NCI-H2107 treated with DMSO at 0.1 percent for 48 hours (cell line): ENCODE results near the gene TMEM170B.

Experiments
- DNase-seq: peaks from one replicate; lab custom pipeline; 2025; ENCODE audit not compliant: unreplicated experiment; lab: John Stamatoyannopoulos, UW

TMEM170B gene

GRCh38 chr6:11584244-11584643 is 46.7 kb downstream of the TMEM170B start:
- DNase-seq: no peak

- peak; percentile 46 for DNase-seq
Observed at GRCh38 chr6:11585426-11586016, 48.0 kb downstream of the TMEM170B start.

DNA sequence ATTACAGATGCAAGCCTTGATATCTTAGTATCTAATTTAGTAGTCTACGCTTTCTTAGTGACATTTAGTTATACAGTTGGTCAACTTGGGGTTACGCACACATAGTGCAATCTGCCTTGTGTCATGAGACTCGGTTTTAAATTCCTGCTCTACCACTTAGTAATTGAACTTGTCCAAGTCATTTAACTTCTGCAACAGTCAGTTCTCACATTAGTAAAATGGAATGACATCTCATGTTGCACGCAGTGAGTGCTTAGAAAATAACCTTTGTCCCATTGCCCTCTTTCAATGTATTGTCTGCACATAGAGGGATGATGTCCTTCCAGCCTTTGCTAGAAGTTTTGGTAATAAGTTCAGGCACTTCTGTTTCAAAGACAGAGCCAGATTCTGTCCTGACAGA is 48.6 kb downstream of the TMEM170B start:
- DNase-seq: no peak

- DNase-seq: no peak
Observed at GRCh38 chr6:11586536-11586935, 49.0 kb downstream of the TMEM170B start.

DNA sequence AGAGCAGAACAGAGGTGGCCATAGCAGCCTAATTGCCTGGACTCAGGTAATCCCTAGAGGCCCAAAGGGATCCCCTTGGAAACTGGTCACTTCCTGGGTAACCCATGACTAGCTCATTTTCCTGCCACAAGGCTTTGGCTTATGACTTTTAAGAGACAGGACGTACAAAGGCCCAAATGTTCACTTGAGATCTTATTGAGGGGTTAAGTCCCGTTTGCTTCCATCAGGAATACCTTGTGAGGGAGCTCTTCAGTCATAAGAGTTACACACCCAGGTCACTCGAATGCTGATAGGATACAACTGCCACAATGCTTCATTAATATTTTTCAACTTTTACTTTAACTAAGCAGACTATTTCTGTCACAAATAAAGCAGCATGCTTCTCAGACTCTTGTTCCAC is 51.7 kb downstream of the TMEM170B start:
- DNase-seq: no peak

DNA sequence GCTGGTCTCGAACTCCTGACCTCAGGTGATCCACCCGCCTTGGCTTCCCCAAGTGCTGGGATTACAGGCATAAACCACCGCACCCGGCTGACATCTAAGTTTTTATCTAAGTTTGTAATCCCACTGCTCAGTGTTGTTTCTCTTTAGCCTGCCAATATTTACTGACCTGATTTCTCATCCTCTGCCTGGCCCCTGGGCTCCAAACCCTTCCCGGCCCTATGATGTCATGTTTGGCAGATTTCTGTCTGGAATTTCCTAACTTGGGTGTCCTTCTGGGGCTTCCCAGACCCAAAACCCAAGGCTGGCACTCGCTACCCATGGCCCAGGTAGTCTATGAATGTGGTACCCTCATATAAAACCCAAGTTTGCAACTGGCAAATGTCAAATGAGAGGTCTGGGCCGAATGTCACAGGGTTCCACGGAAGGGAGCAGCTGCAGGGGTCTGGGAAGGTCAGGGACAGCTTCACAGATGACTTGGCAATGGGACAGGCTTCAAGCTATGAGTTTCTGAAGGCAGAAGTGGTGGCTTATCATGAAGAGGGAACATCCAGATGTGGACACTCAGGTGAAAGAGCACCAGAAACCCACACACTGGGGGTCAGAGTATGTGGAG is 54.9 kb downstream of the TMEM170B start:
- no peak for DNase-seq

DNA sequence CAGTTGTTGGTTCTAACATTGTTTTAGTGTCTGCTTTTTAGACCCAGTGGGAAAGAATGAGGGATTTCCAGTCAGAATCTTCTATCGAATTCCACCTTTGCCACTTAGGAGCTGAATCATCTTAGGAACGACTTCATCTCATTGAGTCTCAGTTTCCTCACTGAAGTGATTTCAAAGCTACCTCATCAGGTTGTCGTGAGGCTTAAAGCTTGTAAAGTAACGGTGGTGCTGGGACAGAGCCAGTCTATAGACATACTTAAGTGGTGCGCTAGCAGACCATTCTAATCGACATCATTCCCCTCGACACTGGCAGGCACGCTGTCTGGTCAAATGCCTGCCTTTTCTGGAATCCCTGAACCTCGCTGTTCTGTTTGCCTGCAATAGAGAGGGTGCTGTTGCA is 55.5 kb downstream of the TMEM170B start:
- no peak for DNase-seq

DNA sequence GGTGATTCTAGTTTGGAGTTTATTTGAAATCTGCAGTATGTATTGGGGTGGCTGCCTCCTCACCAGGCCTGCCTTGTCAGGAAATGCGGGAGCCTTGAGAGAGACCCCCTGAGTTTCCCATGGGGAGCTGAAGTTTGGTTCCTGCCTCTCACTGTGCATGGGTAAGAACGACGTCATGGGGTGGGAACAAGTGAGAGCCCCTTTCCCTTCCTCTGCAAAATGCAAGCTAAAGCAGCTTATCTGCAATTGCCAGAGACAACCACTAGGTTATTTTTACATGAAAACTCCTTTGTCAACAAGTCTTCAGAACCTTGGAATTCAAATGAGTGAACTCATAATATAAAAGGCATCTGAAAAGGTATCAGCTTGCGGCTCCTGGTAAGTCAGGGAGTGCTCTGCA is 58.4 kb downstream of the TMEM170B start:
- DNase-seq: no peak

- DNase-seq: no peak
Observed at GRCh38 chr6:11596640-11597237, 59.2 kb downstream of the TMEM170B start.

- DNase-seq: no peak
Observed at GRCh38 chr6:11598687-11599086, 61.1 kb downstream of the TMEM170B start.

DNA sequence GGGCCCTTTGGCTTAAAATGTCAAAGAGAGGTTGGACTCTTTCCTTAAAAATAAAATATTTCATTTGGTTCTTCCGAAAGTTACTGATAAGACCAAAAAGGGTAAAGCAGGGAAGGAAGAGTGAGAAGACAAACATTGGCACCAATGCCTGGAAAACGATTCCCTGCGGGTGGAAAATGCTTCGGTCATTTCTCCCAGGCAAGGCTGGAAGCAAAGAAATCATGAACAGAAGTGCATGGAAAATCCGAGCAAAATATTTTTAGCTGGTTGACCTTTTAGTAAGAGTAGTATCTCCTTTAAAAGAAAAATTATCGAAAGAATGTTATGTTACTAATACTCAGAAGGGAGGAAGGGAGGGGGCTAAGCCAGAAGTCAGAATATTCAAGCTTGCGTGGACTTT is 62.7 kb downstream of the TMEM170B start:
- no peak for DNase-seq

- no peak for DNase-seq
Observed at GRCh38 chr6:11601776-11602605, 64.4 kb downstream of the TMEM170B start.

DNA sequence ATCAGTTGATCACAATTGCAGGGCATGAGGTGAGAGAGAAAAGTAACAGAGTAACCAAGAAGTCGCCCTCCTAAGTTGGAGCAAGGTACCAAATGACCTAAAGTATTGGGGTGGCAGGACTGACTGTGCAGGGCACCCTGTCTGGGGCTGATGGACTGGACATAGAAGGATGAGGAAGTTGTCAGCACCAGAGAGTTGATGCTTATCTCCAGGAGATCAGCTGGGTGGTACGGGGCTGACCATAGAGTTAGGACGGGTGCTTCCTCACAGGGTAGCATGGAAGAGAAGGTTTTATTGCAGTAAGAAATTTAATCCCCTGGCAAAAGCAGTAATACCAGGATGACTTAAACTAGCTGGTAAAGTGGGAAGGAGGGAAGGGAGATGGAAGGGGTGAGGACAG is 66.7 kb downstream of the TMEM170B start:
- no peak for DNase-seq

DNA sequence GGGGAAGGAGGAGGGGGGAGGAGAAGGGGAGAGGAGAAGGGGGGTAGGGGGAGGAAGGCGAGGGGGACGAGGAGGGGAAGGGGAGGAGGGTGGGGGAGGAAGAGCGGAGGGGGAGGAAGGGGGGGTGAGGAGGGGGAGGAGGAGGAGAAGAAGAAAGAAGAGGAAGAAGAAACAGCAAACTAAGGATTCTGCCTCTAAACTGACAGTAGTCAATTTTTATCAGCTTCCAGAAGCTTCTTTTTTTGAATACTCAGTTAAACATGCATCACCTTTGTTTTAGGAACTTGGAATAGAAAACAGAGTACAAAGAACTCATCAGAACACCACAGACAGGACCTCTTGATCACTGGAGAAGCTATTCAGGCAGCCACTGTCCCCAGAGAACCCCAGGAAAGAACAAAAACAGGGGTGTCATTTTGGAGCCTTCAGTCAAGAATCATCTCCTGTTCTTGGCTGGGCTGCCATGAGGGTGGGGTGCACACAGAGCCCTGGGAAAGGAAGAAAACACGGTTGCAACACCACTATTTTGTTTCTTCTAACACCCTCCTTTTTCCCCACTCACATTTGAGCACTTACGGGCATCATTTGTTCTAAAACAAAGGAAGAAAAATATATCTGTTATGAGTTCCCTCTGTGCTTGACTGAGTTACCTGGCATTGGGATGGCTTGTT is 67.4 kb downstream of the TMEM170B start:
- DNase-seq: no peak

DNA sequence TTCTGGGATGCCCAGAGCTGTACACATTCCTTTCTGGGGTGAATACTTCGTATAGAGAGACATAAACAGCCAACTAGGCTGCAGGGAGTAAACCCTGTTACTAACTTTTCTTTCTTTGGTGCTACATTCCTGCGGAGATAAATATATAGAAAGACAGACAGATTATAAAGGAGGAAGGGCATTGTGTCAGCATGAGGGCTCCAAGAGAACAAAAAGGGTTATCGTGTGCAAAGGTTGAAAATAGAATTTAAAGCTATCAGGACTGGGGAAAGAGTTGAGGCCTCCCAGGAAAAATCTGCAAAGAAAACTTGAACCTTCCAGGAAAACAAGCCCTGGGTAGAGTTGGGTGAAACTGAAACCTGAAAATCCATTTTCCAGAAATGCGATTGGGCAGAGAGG is 68.0 kb downstream of the TMEM170B start:
- no peak for DNase-seq

- no peak for DNase-seq
Observed at GRCh38 chr6:11606332-11606731, 68.8 kb downstream of the TMEM170B start.

GRCh38 chr6:11607383-11607782 is 69.8 kb downstream of the TMEM170B start:
- DNase-seq: no peak

DNA sequence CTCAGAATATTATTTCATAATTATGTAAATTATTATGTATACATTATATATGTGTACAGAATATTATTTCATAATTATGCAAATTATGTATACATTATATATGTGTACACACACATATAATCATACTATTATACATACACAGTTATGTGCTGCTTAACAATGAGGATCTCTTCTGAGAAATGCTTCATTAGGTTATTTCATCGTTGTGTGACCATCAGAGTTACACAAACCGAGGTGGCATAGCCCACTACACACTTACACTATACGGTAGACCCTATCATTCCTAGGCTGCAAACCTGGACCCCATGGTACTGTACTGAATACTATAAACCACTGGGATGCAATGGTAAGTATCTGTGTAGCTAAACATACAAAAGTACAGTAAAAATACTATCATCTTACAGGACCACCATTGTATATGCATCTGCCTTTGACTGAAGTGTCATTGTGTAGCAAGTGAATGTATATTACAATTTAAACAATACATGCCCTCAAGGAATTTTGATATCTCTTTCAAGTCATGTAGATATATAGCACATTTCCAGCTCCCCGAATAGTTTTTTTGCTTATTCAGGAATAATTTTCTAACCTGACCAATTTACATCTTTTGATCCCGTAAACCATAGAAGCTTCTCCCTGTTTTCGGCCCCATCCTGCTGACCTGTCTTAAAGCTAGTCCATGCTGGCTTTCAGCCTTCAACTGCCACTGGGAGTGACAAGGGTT is 71.2 kb downstream of the TMEM170B start:
- DNase-seq: no peak

DNA sequence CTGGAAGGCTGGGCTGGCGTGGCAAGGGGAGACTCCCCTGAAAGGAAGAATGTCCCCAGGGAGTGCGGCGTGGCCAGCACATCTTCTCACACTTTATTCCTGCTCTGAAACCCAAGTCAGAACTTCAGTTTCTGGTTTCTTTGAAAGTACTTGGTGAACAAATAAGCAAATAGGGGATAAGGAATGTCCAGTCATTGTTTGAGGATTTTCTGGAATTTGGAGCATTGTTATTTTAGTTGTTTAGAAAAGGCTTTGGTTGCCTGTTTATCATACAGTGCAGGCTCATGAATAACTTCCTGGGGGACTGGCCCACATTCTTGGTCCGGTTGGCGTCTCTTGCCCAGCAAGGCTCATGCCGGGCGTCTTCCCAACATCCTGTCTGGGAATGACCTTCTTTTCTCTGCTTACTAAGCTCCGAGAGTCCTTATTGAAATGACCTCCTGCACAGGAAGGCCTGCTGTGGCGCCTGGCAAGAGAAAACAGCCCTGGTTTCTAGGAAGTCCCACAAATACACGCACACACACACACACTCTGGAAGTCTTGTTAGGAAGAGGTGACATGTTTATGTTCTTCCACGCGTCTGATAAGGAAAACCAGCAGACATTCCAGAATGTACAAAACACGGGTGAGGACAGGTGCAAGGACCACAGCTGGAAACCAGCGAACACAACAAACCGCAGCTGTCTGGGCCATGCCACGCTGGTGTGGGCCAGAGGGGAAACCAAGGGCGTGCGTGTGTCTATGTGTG is 71.9 kb downstream of the TMEM170B start:
- no peak for DNase-seq

DNA sequence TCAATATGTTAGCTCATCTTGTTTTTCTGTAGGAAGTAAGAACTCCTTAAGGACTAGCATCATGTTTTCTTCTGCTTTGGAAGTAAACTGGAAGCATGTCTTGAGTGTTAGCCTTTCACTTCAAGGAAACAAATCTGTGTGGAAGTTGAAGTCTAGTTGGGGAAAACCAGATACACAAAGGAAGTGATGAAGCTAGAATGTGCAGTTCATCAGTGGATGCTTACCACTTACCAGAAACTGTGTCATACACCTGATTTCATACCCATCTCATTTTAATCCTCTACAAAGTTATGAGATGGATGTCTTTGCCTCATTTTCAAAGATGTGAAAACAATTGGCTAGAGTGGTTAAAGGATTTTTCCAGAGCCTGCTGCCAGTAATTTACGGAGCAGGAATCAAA is 75.8 kb downstream of the TMEM170B start:
- no peak for DNase-seq
